ENCODE data around the gene CMIP.

The CMIP gene

DNA sequence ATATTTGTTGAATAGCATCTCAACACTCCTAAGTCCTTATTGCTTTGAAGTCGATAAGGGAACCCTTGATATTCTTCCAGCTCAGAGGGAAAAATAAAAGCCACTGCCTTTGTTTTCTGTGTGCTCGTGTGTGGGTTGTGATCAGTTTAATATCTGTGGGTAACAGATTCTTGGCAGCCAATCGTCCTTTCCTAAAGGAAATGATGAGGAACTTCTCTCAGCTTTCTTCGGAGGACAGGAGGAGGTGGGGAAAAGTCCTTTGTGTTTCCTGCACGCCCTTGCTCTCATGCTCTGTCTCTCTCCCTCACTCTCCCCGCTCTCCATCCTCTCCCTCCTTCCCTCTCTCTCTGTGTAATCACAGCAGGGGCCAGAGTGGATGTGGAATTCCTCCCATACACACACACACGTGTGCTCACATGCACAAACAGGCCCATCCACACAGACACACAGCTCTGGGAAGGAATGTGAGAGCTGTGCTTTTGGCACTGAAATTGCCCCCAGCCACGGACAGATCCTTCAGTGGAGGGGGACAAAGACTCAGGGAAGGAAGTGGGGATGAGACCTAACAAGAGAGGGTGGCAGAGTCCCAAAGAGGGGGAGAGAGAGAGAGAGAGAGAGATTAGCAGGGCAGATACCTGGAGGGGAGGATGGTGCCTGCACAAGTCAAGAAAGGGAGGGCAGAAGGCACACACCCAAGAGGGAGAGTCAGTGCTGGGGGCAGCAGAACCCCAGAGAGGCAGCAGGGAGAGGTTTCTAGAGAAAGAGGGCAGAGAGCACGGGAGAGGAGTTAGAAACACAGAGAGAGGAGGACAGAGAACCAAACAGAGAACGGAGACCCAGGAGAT, 250.9 kb downstream of the CMIP start:
- DNase-seq: no peak

DNA sequence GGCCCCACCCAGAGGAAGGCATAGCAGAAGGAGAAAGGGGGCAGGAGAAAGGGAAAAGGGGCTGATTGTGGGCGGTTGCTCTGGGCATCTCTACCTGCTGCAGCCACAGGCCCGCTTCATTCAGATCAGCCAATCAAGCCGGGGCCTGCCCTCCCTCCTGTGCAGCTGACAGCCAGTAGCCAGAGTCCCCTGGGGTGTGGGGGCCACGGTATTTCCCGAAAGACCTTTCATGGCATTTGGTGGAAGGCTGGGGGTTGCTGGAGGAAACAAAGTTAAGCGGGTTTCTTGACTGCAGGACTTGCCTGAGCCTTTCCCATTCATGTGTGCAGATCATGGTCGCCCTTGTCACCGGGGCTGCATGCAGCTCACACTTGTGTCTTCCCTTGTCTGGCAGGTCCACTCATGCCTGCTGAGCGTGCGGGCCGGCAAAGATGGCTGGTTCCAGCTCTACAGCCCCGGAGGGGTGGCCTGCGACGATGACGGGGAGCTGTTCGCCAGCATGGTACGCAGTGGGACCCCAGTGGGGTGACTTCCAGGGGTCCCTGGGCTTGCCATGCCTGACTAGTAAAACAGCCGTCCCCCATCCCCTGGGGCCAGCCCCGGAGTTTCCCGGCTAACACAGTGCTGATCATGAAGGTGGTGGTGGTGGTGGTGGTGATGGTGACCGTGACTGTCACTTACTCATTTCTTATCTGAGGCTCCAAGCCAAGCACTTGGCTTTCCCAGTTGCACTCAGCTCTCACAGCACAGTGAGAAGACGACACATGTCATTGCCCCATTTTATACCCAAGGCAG, 251.8 kb downstream of the CMIP start:
- no peak for DNase-seq

DNA sequence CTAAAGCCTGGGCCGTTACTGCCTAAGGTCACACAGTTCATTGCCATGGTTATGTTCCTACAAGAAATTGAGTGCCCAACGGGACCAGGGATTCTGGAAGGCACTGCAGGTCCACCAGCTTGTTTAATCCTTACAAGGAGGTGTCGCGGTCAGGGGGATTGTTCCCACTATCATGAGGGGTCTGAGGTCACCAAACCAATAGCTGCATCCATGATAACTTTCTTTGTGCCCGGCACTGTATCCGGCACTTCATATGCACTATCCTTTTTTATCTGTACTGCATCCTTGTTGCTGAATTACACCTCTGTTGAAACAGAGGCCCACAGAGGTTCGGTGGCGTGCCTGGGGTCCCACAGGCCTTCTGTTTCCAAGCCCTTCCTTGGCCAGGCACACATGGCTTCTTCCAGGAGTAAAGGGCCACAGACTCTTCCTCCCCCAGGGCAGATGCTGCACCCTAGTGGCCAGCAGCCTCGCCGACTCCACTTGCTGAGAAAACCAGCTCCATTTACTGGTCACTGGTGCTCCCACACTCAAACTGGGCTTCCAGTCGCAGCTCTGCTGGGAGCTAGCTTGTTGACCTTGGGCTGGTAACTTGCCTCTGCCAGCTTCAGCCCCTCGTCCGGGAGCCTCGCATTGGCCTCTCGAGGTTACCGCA, 252.5 kb downstream of the CMIP start:
- peak; percentile 63 to 66 for DNase-seq

DNA sequence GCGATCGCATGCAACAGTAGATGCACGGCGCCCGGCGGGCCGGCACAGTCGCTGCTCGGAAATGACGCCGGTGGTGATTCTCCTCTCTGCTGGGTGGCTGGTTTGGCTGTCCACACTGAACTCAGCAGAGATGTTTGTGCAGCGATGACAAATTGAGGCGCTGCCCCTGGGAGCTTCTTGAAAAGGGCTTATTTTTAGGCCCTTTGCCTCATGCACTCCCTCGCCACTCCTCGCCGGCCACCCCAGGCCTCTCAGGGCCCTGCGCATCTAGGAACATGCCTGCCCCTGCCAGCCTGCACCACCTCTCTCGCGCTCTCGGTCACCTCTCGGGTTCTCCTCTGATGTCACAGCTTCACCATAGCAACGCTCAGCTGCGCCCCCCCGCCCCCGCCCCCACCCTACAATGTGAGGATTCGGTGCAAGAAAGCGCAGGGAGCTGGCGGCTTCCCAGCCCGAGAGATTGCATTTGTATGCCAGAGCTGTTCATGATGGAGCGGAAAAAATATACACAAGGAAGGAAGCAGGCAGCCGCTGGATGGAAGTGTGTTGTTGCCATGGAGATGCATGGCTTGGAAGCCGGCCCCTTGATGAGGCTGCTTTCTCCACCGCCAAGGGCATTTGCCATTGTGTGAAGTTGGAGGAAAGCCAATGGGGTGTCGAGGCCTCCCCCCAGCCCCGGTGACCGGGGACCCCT, 253.2 kb downstream of the CMIP start:
- DNase-seq: no peak

DNA sequence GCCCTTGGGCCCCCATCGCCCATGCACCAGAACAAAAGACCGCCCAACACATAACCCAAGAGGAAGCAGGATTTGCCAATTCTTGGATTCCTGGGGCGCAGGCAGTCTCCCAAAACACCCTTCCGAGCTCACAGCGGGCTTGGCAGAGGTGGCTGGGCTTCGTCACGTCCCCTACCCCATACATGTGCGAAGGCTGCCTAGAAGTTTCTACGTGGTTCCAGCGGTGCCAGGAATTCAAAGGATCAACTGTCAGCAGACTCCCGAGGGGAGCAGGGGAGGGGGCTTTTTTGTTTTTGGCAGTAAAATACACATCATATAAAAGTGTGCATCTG, 253.7 kb downstream of the CMIP start:
- DNase-seq: no peak

DNA sequence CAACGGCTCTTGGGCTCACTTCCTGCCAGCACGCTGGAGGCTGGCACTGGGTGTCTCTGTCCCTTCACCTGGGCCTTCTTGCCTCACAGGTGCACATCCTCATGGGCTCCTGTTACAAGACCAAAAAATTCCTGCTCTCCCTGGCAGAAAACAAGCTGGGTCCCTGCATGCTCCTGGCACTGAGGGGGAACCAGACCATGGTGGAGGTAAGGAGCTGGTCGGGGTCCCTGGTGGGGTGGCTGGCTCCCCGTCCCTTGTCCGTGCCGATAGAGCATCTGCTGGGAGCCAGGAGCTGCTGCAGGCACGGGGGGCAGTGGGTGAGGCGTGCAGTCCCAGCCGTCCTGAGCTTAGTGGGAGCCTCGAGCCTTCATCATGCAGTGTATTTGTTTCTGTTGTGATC, 255.0 kb downstream of the CMIP start:
- no peak for DNase-seq

DNA sequence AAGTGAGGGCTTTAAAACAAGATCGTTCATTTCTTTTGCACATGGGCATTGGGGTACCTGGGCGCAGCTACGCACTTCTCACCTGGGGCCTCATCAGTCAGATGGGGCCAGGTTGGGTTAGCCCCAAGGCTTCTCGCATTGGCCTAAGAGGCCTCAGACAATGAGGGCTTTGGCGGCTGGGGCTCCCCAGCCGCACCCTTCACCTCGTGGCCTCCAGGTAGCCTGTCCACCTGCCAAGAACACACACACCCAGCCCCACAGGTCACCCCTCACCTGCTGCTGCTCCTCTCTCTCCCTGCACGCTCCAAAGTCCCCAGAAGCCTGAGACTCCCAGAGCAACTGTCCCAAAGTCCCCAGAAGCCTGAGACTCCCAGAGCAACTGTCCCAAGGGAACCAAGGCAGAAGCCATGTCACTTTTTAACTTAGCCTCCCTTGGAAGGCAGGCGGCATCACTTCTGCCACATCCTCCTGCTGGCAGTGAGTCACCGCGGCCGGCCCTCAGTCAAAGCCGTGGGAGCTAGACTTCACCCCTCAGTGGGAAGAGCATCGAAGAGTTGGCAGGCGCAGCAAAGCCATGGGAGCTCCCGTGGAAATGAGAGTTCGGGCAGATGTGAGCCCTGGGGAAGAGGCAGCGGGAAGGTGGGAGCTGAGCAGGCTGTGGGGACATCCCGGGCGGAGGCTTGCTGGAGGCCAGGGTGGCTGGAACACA, 255.6 kb downstream of the CMIP start:
- no peak for DNase-seq

DNA sequence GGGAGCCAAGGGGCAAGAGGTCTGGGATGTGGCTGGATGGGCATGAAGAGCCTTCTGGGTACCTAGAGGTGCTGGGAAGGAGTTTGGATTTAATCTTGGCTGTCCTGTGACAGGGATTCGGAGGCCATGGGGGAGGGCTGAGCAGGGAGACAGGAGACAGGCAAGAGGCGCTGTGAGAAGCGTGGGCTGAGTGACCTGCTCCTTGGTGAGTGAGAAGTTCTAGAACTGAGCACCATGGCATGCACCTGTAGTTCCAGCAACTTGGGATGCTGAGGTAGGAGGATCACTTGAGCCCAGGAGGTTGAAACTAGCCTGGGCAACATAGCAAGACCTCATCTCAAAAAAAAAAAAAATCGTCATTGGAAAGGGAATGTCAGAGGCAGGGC, 256.2 kb downstream of the CMIP start:
- DNase-seq: no peak

DNA sequence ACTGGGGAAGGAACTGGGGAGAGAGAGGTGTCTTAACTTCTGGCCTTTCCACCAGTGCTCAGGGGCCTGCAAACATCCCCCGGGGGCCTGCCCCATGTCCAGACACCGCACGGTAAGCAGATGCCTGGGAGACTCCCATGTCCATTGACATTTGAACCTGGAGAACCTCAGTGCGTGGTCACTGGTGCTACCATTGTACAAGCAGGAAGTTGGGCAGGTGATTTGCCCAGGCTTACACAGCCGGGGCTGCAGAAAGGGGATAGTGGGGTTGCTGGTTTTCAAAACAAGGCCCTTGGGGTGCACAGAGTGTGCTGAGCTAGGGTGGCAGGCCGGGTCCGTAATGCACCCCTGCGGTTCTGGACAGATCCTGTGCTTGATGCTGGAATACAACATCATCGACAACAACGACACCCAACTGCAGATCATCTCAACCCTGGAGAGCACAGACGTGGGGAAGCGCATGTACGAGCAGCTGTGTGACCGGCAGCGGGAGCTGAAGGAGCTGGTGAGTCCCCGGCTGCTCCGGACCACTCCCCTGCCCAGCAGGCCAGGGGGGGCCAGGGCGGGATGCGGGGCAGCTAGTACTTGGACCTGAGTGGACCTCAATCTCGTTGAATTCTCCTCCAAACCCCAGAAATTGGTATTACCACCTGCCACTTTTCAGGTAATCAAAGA, 256.8 kb downstream of the CMIP start:
- no peak for DNase-seq

DNA sequence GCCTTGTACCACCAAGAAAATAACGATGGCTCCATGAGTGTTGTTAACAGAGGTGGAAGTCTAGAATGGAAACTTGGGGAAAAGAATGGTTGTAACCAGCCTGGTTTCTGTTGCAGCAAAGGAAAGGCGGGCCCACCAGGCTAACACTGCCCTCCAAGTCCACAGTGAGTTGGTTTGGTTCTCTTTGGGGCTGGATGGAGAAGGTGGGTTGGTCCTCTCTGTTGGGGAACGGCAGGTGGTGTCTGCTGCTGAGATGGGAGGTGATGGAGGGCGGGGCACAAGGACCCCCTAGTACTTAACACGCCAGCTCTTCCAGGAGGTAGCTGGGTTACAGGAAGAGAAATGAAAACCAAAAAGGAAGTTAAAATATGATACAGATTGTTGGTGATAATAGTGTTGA, 257.9 kb downstream of the CMIP start:
- DNase-seq: no peak

DNA sequence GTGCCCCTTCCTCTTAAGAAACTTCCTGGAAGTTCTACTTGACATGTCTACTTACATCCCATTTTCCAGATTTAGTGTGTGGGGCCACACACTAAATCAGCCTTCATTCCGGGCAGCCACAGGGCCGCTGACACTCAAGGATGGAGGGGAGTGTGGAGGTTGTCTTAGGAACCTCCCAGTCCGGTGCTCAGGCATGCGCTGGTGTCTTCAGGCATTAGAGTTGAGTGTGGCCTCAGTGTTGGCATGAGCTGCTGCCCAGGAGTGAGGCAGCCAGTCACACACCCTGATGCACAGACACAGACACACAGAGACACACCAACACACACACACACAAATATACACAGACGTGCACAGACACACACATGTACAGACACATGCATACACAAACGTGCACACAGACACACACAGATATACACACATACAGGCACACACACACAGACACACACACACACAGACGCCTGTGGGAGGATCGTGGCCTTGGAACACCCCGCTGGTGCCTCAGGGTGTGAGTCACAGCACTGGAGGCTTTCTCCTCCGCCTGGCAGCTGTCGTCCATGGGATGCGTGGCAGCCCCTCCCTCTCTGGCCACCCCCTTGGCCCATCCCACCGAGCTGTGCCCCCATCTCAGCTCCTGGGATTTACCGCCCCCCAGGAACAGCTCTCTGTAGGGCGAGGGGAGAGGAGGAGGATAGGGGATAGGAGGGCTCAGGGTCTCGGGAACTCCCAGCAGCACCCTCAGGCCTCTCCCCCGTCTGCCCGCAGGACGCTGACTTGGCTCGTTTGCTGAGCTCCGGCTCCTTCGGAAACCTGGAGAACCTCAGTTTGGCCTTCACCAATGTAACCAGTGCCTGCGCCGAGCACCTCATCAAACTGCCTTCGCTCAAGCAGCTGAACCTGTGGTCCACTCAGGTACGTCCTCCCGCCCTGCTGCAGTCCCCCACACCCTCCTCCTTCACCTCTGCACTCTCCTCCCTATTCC, 258.9 kb downstream of the CMIP start:
- no peak for DNase-seq

DNA sequence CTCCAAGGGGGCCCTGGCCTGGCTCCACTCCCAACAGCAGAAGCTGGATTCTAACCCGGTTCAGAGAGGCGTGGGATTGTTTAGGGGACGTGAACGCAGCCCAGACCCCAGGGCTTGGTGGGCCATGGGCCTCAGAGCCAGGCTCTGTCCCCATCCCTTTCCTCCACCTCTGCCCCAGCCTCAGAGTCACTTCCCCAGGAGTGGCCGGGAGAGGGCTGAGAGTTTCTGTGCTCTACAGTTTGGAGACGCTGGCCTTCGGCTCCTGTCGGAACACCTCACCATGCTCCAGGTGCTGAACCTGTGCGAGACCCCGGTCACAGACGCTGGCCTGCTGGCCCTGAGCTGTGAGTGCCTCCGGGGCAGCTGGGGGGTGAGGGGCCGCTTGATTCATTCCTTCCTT, 260.7 kb downstream of the CMIP start:
- no peak for DNase-seq

DNA sequence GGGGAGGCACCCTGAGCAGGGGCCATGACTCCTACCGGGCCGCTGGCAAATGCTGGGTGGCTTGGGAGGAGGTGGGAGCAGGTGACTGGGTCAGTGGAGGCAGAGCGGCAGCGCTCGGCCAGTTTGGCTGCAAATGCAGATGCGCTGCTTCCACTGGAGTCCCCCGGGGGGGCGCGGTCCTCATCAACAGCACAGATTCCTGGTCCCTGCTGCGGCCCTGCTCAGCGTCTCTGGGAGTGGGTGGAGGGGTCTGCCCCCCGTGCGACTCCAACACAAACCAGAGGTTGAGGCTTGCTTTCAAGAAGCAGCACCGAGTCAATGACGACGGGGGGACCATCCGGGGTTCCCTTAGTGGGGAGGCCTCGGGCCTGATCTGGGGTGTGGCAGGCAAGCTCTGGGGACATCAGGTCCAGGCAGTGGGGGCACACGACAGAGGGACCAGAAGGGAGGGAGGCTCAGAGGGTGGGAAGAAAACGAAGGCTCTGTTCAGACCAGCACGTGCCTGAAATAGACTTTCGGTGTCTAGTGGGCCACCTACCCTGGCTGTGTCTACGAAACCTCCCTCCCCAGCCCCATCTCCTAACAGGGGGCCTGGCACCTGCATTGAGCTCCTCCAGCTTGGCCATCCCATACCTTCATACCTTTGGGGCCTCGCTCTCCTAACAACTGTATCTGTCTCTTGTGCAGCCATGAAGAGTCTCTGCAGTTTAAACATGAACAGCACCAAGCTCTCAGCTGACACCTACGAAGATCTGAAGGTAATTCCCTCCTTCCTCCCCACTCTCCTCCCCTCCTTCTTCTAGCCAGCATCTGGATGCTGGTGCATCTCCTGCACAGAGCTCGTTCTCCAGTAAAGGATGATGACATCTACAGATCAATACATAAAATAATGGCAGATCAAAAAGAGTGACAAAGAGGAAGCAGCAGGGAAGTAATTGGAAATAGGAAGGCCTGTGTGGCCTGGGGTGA, 262.0 kb downstream of the CMIP start:
- no peak for DNase-seq

DNA sequence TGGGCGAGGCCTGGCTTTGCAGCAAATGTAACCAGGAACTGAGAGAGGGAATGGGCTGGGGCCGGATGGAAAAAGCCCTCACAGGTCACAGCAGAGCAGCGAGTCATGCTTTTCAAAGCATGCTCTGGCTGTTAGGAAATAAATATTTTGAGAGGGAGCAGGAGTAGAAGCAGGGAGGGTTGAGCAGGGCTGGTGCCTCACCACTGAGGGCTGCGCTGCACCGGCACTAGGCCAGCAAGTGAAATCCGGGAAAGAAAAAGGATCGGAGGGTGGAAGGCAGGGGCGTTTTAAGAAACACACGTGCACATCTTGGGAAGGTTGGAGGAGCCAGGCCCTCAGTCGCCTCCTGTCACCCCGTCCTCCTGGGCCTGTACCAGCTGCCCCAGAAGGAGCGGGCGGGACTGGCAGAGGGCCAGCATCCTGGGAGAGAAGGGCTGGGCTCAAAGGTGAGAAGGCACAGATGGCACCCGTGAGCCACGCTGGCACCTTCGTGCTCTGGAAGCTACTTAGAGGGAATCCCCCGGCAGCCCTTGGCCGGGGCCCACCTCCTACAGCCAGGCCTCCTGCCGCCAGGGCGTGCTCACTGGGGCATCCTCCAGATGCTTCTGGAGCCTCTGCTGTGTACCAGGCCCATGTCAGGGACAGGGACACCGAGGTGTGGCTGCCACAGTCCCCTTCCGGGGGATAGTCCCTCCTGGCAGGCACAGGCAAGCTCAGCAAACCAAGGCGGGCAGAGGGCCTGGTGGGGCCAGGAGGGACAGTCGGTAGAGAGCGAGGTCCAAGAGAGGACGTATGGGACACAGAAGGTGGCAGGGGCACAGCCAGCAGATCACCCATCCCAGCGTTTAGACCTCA, 263.0 kb downstream of the CMIP start:
- no peak for DNase-seq

DNA sequence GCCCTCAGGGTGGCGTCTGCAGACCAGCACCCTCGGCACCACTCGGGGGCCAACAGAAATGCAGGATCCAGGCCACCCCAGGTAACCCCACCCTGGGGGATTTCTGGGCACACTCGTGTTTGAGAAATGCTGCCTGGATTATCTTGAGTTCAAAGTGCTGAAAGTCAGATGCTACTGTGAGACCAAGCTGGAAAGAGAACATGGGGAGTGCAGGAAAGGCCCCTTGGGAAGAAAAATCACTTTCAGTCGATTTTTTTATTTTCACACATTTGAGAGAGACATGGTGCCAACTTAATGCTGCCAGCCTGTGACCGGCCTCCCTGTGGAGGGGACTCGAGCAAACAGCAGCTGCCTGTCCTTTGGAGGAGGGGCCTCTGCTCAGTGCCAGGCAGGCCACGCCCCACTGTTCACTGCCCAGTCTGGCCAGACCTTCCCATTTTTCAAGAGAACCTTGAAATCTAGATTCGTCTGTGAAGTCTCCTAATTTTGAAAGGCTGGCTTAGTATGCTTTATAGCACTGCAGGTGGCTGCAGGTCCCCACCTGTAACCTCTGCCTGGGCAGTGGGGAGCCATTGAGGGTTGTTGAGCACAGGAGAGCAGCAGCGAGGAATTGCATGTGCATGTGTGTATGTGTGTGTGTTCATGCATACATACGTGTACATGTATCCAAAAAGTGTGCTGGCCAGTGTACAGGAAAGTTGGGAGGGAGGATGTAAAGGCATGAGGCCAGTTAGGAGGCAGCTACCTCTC, 263.8 kb downstream of the CMIP start:
- no peak for DNase-seq

DNA sequence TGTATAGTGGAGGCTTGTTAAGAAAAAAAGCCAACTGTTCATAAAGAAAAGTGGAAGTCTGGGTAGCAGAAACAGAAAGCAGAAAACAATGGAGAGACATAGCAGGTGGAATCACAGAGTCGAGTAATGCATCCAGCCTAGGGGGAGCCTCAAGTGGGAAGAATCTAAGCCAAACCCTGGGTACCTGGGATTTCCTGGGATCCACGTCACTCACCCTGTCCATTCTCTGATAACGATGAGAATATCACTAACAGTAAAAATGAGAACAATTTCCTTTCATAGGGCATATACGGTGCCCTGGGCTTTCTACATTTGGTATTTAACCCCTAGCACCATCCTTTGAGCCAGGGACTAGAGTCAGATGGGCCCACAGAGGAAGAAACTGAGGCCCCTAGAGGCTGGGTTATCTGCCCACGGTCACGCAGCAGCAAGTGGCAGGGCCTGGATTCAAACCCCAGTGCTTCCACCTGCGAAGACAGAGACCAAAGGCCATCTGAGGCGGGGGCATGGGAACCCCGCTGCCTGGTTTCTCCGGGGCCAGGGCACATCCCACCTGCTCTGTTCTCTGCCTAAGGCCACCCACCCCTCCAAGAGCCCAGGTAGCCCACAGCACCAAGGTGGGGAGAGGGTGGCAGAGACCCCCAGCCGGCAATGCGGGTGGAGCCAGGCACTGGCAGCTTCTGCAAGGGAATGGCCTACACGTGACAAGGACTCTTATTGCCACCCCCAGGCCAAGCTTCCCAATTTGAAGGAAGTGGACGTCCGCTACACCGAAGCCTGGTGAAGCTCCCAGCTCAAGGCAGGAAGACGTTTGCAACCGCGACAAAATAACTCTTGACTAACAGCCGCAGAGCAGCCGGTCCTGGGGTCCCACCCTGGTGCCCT, 264.6 kb downstream of the CMIP start:
- DNase-seq: no peak

DNA sequence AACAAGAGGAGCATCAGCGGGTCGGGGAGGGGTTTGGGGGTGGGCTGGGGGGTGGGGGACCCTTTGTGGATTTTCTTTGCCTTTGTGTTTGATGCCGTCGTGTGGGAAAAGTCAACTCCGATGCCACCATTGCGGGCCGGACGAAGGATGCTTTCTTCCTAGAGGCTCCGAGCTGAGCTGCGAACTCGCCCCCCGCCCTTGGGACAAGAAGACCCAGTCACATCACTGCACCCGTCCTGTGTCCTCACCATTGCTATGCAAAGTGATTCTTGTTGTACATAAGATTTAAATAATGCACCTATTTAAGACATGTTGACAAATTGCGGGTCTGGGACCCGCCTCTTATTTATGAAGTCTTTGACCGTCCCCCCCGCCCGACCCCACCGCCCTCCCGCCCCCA, 265.4 kb downstream of the CMIP start:
- no peak for DNase-seq
